Activated CD8-positive, alpha-beta memory T cell treated with anti-CD3 and anti-CD28 coated beads for 24 hours (primary cell): ENCODE data around the gene LXN.
"Not testable (repeated sequence)": the region's sequence is repeated elsewhere in the genome, so short reads cannot be mapped to it uniquely, and the experiment has no call there.

ENCODE experiments used
- DNase-seq: peaks from one replicate; pipeline ENCODE4 v3.0.0-alpha.2; 2020

LXN gene, protein sequence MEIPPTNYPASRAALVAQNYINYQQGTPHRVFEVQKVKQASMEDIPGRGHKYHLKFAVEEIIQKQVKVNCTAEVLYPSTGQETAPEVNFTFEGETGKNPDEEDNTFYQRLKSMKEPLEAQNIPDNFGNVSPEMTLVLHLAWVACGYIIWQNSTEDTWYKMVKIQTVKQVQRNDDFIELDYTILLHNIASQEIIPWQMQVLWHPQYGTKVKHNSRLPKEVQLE

DNA sequence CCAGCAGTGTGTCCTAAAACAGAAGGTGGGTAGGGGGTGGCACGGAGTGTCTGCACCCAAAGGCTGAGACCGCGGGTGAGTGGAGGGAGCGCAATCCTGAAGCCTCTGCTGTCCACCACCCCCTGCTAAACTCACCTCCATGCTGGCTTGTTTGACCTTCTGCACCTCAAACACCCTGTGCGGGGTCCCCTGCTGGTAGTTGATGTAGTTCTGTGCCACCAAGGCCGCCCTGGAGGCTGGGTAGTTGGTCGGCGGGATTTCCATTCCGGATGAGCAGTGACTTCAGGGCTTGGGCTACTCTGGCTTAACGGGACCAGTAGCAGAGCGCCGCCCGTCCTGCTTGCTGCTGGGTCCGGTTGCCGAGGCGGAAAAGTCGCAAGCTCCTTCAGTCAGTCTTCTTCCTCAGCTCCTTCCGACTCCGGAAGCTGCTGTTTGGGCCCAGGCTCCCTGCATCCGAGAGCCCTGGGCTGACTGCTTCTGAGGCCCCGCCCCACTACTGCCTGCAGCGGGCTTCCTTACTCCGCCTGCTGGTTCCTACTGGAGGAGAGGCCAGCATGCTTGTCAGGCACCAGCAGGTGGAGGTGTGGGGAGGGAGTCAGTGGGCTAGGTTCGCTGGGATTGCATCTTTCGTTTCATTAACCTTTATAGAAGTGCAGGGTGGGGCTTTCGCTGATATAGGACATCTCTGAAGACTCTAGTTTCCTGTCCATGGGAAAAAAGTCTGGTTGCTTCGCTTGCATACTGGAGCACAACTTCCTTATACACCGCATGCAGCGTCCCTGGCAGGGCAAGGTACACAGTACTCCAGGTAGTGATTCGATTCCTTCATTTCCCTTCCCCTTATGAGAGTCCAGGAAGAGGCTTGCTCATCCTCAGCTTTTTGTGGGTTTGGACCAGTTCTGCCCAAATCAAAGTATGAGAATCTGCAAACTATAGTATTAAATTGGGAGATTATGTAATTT lies at the start of gene LXN:
LXN (minus strand) TSS at position 434 of the 962 bp plus-strand sequence; CDS start at position 264, 170 bp downstream.
- peak; percentile 81 for DNase-seq

- no peak for DNase-seq
These were observed 49.7 kb upstream of the LXN start for GRCh38 chr3:158722108-158722507.

- DNase-seq = no peak
These were observed 46.2 kb upstream of the LXN start for GRCh38 chr3:158718490-158719170.

DNA sequence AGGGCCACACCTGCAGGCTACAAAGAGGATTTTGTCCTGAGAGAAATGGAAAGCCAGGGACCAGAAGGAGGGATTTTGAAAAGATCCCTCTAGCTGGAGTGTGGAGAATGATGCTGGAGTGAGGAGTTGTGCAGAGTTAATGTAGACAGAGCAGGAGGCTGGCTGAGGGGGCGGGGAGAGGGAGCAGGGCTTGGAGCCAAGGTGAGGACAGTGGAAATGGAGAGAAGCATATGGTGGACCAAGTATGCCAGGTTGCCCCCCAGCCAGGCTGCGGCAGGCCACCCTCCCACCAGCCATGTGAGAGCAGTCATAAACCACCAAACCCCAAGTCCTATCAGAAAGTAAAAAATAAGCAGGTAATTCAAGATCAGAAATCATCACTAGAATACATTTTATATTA lies 45.1 kb upstream of the LXN start:
- no peak for DNase-seq

DNA sequence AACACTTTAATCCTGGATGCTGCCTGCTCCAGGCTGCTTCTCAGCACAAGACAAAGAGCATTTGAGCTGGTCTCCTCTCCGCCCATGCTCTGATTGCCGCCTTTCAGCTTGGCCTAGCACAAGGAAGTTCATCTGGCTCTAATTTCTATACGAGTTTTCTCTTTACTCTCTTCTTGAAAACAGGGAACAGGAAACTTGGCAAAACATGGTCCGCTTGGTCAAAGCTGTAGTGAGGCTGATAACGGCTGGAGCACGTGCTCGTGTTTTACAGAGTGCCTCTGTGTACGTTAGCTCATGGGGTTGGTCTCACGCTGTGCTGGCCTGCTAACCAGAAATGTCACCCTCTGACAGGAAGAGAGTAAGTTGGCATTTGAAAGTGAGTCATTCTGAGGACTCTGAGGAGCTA lies 40.6 kb upstream of the LXN start:
- DNase-seq = no peak

DNA sequence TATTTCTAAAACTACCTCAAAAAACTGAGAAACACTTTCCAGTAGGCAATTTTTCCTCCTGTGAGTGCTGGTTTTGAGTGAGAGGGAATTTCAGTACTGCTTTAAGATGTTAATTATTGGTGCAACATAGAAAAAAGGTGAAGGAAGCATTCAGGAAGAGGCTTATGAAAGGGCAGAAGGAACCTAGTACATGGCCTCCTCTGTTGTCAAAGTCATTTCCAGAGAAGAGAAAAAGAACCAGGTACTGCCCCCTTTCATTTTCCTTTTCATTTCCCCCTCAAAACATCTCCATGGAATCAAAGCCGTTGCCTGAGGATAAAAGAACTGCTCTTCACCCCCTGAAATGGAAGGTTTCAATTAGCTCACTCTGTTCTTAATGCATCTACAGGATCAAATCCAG lies 40.0 kb upstream of the LXN start:
- DNase-seq = no peak

- DNase-seq = no peak
These were observed 39.4 kb upstream of the LXN start for GRCh38 chr3:158711886-158712285.

GRCh38 chr3:158710601-158711000 lies 38.2 kb upstream of the LXN start:
- no peak for DNase-seq

GRCh38 chr3:158709666-158710083 lies 37.2 kb upstream of the LXN start:
- no peak for DNase-seq

GRCh38 chr3:158703566-158703965 lies 31.1 kb upstream of the LXN start:
- DNase-seq = no peak

DNA sequence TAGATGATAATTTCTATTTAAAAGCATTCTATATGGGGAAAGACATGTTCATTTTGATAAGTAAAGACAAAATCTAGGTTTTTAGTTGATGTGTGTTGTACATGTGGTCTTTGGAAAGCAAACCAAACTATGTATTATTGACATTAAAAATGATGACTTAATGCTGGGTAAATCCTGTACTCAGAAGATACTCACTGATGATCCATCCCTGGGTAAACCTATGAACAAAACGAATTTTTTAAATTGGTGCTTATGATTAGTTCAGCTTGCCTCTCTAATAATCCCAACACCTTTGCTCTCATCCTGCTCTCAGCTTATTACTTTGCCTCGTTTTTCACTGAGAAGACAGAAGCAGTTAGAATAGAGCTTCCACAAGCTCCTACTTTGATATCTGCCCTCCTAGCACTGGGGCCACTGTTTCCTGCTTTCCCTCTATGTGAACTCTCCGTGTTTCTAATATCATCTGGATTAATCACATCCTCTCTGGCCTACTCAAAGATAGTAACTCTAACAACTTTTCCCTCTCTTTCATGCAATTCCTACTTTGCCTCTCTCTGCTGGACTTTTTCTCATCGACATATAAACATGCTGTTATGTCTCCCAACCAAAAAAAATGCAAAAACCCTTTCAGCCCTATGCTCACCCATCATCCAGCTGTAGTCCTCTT lies 30.5 kb upstream of the LXN start:
- no peak for DNase-seq

GRCh38 chr3:158701420-158702065 lies 29.1 kb upstream of the LXN start:
- no peak for DNase-seq

DNA sequence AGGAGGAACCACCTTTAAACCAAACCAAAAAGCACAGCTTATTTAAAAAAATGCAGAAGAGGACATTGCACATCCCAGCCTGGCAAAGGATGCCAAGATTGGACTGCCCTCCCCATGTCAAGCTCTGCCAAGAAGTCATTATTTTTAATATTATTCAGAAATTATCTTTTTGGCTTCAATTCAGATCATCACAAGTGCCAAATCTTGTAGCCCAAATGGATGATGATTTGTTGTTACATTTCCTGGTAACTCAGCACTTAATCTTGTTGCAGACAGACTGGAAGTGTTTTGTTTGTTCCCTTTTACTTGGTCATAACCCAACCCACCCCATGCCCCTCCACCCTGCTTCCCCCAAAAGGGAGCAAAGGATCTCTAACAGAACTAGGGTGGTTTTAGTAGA lies 28.1 kb upstream of the LXN start:
- no peak for DNase-seq

GRCh38 chr3:158696618-158697017 lies 24.2 kb upstream of the LXN start:
- no peak for DNase-seq

DNA sequence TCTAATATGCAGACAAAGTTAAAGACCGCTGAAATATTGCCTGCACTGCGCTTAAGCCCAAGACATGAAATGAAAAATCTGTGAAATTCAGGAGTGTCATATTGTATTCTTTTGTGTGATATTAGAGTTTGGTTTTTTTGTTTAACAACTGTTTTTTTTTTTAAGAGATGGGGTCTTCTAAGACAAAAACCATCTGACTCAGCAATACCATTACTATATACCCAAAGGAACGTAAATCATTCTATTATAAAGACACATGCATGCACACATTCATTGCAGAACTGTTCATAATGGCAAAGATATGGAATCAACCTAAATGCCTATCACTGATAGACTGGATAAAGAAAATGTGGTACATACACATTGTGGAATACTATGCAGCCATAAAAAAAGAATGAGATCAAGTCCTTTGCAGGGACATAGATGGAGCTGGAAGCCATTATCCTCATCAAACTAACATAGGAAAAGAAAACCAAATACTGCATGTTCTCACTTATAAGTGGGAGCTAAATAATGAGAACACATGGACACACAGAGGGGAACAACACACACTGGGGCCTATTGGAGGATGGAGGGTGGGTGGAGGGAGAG lies 21.5 kb upstream of the LXN start:
- not testable (repeated sequence) for DNase-seq

GRCh38 chr3:158685159-158685558 lies 12.7 kb upstream of the LXN start:
- no peak for DNase-seq

GRCh38 chr3:158683230-158683962 lies 10.9 kb upstream of the LXN start:
- no peak for DNase-seq

DNA sequence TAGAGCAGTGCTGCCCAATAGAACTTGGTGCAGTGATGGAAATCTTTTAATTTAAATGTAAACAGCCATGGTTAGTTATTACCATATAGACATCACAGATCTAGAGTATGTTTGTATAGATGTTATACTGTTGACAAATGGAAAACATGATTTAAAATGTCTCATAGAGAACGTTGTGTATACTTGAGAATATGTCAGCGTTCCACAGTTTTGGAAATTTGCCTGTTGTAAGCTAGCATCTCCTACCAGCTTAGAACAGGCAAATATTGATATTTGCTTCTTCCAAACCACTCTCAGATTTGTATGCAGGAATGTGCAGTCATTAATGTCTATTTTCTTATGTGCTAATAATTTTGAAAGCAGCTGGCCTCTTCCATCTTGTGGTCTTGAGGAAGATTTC lies 8.4 kb upstream of the LXN start:
- no peak for DNase-seq

- no peak for DNase-seq
These were observed 7.1 kb upstream of the LXN start for GRCh38 chr3:158679547-158680000.

DNA sequence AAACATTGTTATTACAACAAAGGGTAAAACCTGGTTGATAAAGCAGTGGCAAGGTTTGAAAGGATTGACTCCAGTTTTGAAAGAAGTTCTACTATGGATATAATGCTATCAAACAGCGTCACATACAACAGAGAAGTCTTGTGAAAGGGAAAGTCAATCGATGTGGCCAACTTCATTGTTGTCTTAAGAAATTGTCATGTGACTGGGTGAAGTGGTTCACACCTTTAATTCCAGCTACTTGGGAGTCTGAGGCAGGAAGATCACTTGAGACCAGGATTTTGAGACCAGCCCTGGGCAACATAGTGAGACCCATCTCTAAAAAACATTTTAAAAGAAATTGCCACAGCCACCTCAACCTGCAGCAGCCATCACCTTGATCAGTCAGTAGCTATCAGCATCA lies 6.2 kb upstream of the LXN start:
- no peak for DNase-seq

GRCh38 chr3:158671821-158672214 lies 630 bp downstream of the LXN start:
- DNase-seq = no peak
